ENCODE measurements around the gene HOXB1.

DNA sequence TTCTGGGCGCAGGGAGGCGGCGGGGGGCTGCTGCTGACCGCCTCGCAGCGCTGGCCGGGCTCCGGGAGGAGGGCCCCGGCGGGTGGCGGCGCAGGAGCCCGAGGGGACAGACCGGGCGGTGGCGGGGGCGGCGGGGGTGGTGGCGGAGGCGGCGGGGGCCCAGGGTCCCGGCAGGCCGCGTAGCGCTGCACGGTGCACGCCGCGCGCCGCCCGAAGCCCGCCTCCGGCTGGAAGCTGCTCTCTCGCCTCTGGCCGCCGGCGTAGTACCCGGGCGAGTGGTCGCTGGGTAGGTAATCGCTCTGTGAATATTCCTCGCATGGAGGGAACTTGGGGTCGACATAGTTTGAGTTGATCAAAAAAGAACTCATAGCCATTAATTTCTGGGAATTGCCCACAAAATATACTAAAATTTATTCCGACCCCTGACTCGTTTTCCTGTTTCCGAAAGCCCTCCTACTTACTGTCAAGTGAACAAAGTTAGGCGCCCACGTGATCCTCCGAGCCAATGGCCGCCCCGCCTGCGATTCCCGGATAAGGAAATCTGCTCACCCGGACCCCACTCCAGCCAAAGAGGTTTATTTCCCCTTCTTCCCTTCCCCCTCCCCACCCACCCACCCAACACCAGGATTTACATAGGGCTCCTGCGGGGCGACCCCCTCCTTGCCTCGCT, 47.3 kb upstream of the HOXB1 start, which contains the start of gene HOXB4:
- TF ChIP-seq POLR2A (IDR thresholded peaks at IDR 0.05) (no peak), CTCF (IDR thresholded peaks at IDR 0.05) (no peak)
